IMR-90 (cell line): Measurements from ENCODE around the gene PRR19. TPM values are rescaled to one million over a fixed set of nuclear protein-coding genes. Genes with fewer than 3 reads are reported as not detected.

ENCODE experiments used
- ATAC-seq: fragments of 200-7000 bp; cut with Tn5 transposase; 2 replicates; pipeline ENCODE4 v1.9.1; 2020; ENCODE audit warnings: low read depth, mild to moderate bottlenecking, moderate library complexity
- BruUV-seq: library from RNA; stranded (reverse); fragments of 400-500 nt; replicated peaks from 2 replicates; lab custom pipeline; 2021; lab: Mats Ljungman, UMichigan
- CTCF ChIA-PET: fragments of 300-600 bp; formaldehyde crosslinking; extraction: SDS; loops from one replicate; lab custom pipeline; 2021; ENCODE audit warnings: antibody characterized with exemption; lab: Yijun Ruan, JAX
- POLR2A ChIA-PET: fragments of 300-600 bp; sonication (Branson Sonifier 250); formaldehyde crosslinking; loops from one replicate; lab custom pipeline; 2022; ENCODE audit warnings: antibody characterized with exemption; ENCODE audit not compliant: unreplicated experiment; lab: Charles Lee
- DNase-seq: peaks from one replicate; pipeline ENCODE4 v3.0.0; 2013
- H2AFZ ChIP-seq: replicated peaks from 2 replicates; pipeline ENCODE3; 2013; ENCODE audit warnings: low read length, mild to moderate bottlenecking; ENCODE audit not compliant: poor library complexity
- H2AK5ac ChIP-seq: 2 replicates; pipeline ENCODE4 v1.6.1; 2013; ENCODE audit warnings: low read depth, low read length, inconsistent platforms
- H2AK9ac ChIP-seq: replicated peaks from 2 replicates; pipeline ENCODE3; 2013; ENCODE audit warnings: mild to moderate bottlenecking, low read depth, low read length, moderate library complexity; ENCODE audit not compliant: poor library complexity
- H2BK120ac ChIP-seq: 2 replicates; pipeline ENCODE4 v1.6.1; 2013; ENCODE audit warnings: low read depth, low read length, inconsistent platforms
- H2BK15ac ChIP-seq: 3 replicates; pipeline ENCODE4 v1.6.1; 2013; ENCODE audit warnings: low read depth, low read length, inconsistent platforms
- H2BK20ac ChIP-seq: 2 replicates; pipeline ENCODE4 v1.6.1; 2013; ENCODE audit warnings: low read depth, mild to moderate bottlenecking, inconsistent platforms, low read length, moderate library complexity
- H2BK5ac ChIP-seq: 2 replicates; pipeline ENCODE4 v1.6.1; 2013; ENCODE audit warnings: mild to moderate bottlenecking, low read depth, low read length, inconsistent platforms; ENCODE audit not compliant: poor library complexity, severe bottlenecking
- H3K14ac ChIP-seq: replicated peaks from 2 replicates; pipeline ENCODE4 v1.6.1; 2013; ENCODE audit warnings: low read depth, low read length, inconsistent platforms
- H3K18ac ChIP-seq: 2 replicates; pipeline ENCODE4 v1.6.1; 2013; ENCODE audit warnings: low read depth, low read length, control low read depth
- H3K23ac ChIP-seq: 2 replicates; pipeline ENCODE4 v1.6.1; 2013; ENCODE audit warnings: low read depth, low read length, inconsistent platforms
- H3K27ac ChIP-seq: 2 replicates; pipeline ENCODE4 v1.5.1; 2013; ENCODE audit warnings: mild to moderate bottlenecking, control low read depth, low read length; ENCODE audit not compliant: insufficient read depth
- H3K27me3 ChIP-seq: 2 replicates; pipeline ENCODE4 v1.6.1; 2013; ENCODE audit warnings: low read length; ENCODE audit not compliant: control insufficient read depth, insufficient read depth
- H3K36me3 ChIP-seq: 2 replicates; pipeline ENCODE4 v1.6.1; 2013; ENCODE audit warnings: low read length, mixed read lengths; ENCODE audit not compliant: control insufficient read depth, insufficient read depth
- H3K4ac ChIP-seq: 2 replicates; pipeline ENCODE4 v1.6.1; 2013; ENCODE audit warnings: low read depth, low read length, inconsistent platforms
- H3K4me1 ChIP-seq: 2 replicates; pipeline ENCODE4 v1.6.1; 2013; ENCODE audit warnings: low read length, mixed read lengths; ENCODE audit not compliant: control insufficient read depth, insufficient read depth
- H3K4me2 ChIP-seq: 2 replicates; pipeline ENCODE4 v1.6.1; 2013; ENCODE audit warnings: low read depth, mild to moderate bottlenecking, control low read depth, low read length, moderate library complexity
- H3K4me3 ChIP-seq: 2 replicates; pipeline ENCODE4 v1.5.1; 2013; ENCODE audit warnings: low read depth, mild to moderate bottlenecking, control low read depth, low read length, moderate library complexity; ENCODE audit not compliant: insufficient read depth
- H3K56ac ChIP-seq: 2 replicates; pipeline ENCODE4 v1.6.1; 2013; ENCODE audit warnings: low read length, inconsistent platforms; ENCODE audit not compliant: insufficient read depth; ENCODE audit errors: extremely low read depth
- H3K79me1 ChIP-seq, 2 experiments: 2 replicates each; pipeline ENCODE4 v1.6.1; 2013; ENCODE audit warnings: low read length in 2 of 2, inconsistent platforms in 1 of 2, low read depth in 1 of 2
- H3K9ac ChIP-seq: 2 replicates; pipeline ENCODE4 v1.6.1; 2013; ENCODE audit warnings: low read depth, low read length, control low read depth
- H3K9me1 ChIP-seq: 2 replicates; pipeline ENCODE4 v1.6.1; 2013; ENCODE audit warnings: low read length, inconsistent platforms; ENCODE audit not compliant: insufficient read depth
- H3K9me3 ChIP-seq: 2 replicates; pipeline ENCODE4 v1.6.1; 2013; ENCODE audit warnings: low read length; ENCODE audit not compliant: control insufficient read depth, insufficient read depth
- H4K20me1 ChIP-seq: 2 replicates; pipeline ENCODE4 v1.6.1; 2013; ENCODE audit warnings: low read length, inconsistent platforms; ENCODE audit not compliant: insufficient read depth
- H4K5ac ChIP-seq: 2 replicates; pipeline ENCODE4 v1.6.1; 2013; ENCODE audit warnings: mild to moderate bottlenecking, low read depth, low read length, control low read depth
- H4K8ac ChIP-seq, 2 experiments: 2 replicates each; pipeline ENCODE4 v1.6.1; 2013; ENCODE audit warnings: low read depth in 2 of 2, low read length in 2 of 2, control low read depth in 1 of 2, inconsistent platforms in 1 of 2
- H4K91ac ChIP-seq: 2 replicates; pipeline ENCODE4 v1.6.1; 2013; ENCODE audit warnings: low read depth, low read length, inconsistent platforms; ENCODE audit not compliant: insufficient read depth
- MXI1 ChIP-seq: IDR thresholded peaks from 2 replicates; pipeline ENCODE4 v1.6.1; 2012; ENCODE audit warnings: low read depth, mild to moderate bottlenecking, low read length, moderate library complexity, borderline replicate concordance
- NFE2L2 ChIP-seq: fragments of 150-350 bp; IDR thresholded peaks from 2 replicates; pipeline ENCODE4 v1.6.1; 2016; ENCODE audit warnings: low read depth, mild to moderate bottlenecking, low read length
- RCOR1 ChIP-seq: IDR thresholded peaks from 2 replicates; pipeline ENCODE4 v1.6.1; 2012; ENCODE audit warnings: mild to moderate bottlenecking, low read length, improper control_type of control experiment; ENCODE audit not compliant: insufficient replicate concordance
- RFX5 ChIP-seq: IDR thresholded peaks from 2 replicates; pipeline ENCODE4 v1.8.0; 2012; ENCODE audit warnings: low read depth, mild to moderate bottlenecking, low read length, moderate library complexity
- WGBS, 2 experiments: methylation state at CpG; one replicate each; pipeline versions ENCODE4 v1.1.5 to v1.1.7; 2013; ENCODE audit warnings: missing lambda C conversion rate in 2 of 2; ENCODE audit not compliant: insufficient read length in 1 of 2; ENCODE audit errors: extremely low coverage in 2 of 2; 5-methylcytosine and 5-hydroxymethylcytosine counted together
- dilution Hi-C: fragments of 300-500 bp; cut with HindIII; formaldehyde crosslinking; loops from one replicate; pipeline ENCODE4 v1.14.3; 2018; ENCODE audit warnings: low sequenced_read_pairs; ENCODE audit not compliant: unreplicated experiment
- in situ Hi-C: fragments of 300-500 bp; cut with MboI; formaldehyde crosslinking; loops from 3 replicates; pipeline ENCODE4 v1.14.3; 2019; ENCODE audit warnings: low sequenced_read_pairs, inconsistent platforms, mixed read lengths
- intact Hi-C: fragments of 100-400 bp; cut with micrococcal nuclease; formaldehyde crosslinking; loops from 2 replicates; pipeline ENCODE4 v1.10.0; 2022
- polyA plus RNA-seq, 3 experiments: library from polyadenylated mRNA; depleted of rRNA; stranded (reverse); fragments of >200 nt; gene quantifications; 2 replicates each; pipeline ENCODE4 v1.2.3, GENCODE V29; 2012; ENCODE audit warnings: low replicate concordance in 1 of 3
- total RNA-seq: library from RNA; depleted of rRNA; stranded (reverse); fragments of >200 nt; gene quantifications from 2 replicates; pipeline ENCODE4 v1.2.3, GENCODE V29; 2012

The PRR19 gene
- total and polyA plus RNA-seq, 2 of the 4 experiments (the other 2 are of a cell fraction): 0.36 to 1.6 TPM

DNA sequence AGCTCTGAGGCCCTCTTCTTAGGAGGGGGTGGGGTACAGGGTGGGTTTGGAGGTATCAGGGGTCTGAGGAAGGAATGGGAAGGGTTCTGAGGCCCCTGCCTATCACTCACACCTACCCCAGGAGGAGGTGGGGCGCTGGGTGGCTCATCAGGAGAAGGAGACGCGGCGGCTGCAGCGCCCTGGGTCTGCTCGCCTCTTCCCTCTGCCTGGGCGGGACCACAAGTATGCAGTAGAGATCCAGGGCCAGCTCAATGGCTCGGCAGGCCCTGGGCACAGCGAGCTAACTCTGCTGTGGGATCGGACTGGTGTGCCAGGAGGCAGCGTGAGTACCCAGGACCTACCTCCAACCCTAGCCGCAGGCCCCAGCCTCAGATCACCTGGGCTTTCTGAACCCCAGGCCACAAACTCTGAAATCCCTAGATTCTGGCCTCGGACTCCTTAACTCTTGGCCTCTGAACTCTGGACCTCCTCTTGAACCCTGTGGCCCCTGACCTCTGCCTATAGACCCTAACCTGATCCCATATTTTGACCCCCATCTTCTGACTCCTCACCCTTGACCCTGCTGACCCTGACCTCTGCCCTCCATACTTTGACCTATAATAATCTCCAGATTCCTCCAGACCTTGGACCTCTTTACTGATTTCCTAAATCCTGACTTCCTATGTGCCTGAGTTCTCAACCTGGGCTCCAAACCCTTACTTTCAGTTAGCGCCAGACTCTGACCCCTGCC lies 47.6 kb downstream of the PRR19 start:
- no peak overlapping the region for H2BK15ac ChIP-seq
- CTCF ChIA-PET: no interaction called here
- H4K5ac ChIP-seq: no peak overlapping the region
- no peaks in the 10 kb centered on the region for H3K79me1 ChIP-seq
- no peaks in the 10 kb centered on the region for H3K27me3 ChIP-seq
- no peaks in the 10 kb centered on the region for H4K20me1 ChIP-seq
- no peaks in the 10 kb centered on the region for H3K9me3 ChIP-seq
- H3K4me2 ChIP-seq: no peak overlapping the region
- H4K8ac ChIP-seq: no peak overlapping the region
- no peak for DNase-seq
- WGBS, 2 experiments: 92% methylated on average over 10 of the region's 14 CpGs; no CpG with 5 or more reads in 1 of the 2 experiments
- no peak overlapping the region for H3K23ac ChIP-seq
- no peak overlapping the region for H3K18ac ChIP-seq
- no peak overlapping the region for H3K56ac ChIP-seq
- H3K9me1 ChIP-seq: 0 out of 2 replicates have a peak, but pooled peaks cover 4% of the 10 kb centered on the region
- no peak overlapping the region for H2AK9ac ChIP-seq
- H3K27ac ChIP-seq: no peak overlapping the region
- in situ Hi-C loops: no loop called here
- BruUV-seq: no TSS peak
- no peaks in the 10 kb centered on the region; the same call in 1 of the 2 replicates for H3K4me1 ChIP-seq
- no peak for TF ChIP-seq RCOR1
- TF ChIP-seq MXI1: no peak
- TF ChIP-seq NFE2L2: no peak
- no peak for TF ChIP-seq RFX5
- no peak overlapping the region for H2BK5ac ChIP-seq
- H2BK20ac ChIP-seq: no peak overlapping the region
- H4K91ac ChIP-seq: no peak overlapping the region
- no peak overlapping the region for H3K4ac ChIP-seq
- intact Hi-C loops: no loop called here
- H3K4me3 ChIP-seq: no peak overlapping the region
- no peak overlapping the region for H2AFZ ChIP-seq
- H3K14ac ChIP-seq: no peak overlapping the region
- H2BK120ac ChIP-seq: no peak overlapping the region
- POLR2A ChIA-PET: no interaction called here
- dilution Hi-C loops: no loop called here
- H2AK5ac ChIP-seq: no peak overlapping the region
- ATAC-seq: no peak
- peaks cover 23% of the 10 kb centered on the region for H3K36me3 ChIP-seq
- H3K9ac ChIP-seq: no peak overlapping the region
